SH-SY5Y (cell line): ENCODE data around the gene ASTL.

Experiments
- GATA2 ChIP-seq: IDR thresholded peaks from 2 replicates; pipeline ENCODE4 v1.6.1; 2011; ENCODE audit warnings: mild to moderate bottlenecking, low read depth, low read length
- GATA3 ChIP-seq: IDR thresholded peaks from 2 replicates; pipeline ENCODE4 v1.6.1; 2011; ENCODE audit warnings: low read depth, mild to moderate bottlenecking, low read length, moderate library complexity

DNA sequence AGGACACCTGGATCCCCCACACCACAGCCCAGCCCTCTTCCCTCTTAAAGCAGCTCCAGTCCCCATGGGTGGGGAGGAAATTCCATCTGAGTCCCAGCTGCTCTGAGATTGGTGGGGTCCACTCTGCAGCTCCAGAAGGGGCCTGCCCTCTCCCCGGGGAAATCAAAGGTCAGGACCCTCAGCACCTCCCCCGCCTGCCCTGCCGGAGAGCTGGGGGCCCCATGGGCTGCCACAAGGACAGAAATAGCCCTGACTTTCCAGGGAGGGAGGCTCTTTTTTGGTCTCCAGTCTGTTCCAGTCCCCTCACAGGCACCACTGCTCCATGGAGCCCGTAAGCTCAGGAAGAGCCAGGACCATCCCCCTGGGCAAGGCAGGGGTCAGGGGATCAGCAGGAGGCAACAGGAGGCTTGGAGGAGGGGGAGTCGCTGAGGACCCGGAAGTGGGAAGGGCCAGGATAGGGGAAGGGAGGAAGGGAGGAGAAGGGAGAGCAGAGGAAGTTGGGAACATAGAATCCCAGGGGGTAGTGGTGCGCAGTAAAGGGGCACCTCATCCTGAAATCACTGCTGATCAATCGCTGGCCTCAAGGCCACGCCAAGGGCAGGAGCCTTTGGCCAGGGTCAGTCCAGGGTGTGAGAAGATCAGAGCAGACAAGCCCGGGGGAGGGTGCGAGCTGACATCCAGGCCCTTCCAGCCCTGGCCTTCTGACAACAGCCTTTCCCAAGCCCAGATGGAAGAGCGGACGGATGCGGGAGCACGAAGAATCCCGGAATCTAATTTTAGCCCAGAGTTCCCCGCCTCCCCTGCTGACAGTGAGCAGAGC is 29.6 kb downstream of the ASTL start:
- TF ChIP-seq GATA3 (no peak), GATA2 (no peak)
